Urinary bladder (tissue), 4 donors: ENCODE data around the gene GLDN. TPM values are rescaled to one million over a fixed set of nuclear protein-coding genes. Genes with fewer than 3 reads are reported as not detected.
"Not testable (repeated sequence)": the region's sequence is repeated elsewhere in the genome, so short reads cannot be mapped to it uniquely, and the experiment has no call there.

Experiments
- DNase-seq: peaks from one replicate; pipeline ENCODE4 v3.0.0-alpha.2; 2015; ENCODE audit errors: extremely low spot score
- H3K27ac ChIP-seq: one replicate; pipeline ENCODE4 v1.5.1; 2013; ENCODE audit warnings: low read depth, mild to moderate bottlenecking, moderate library complexity
- H3K36me3 ChIP-seq: one replicate; pipeline ENCODE4 v1.6.1; 2013; ENCODE audit warnings: mild to moderate bottlenecking, moderate library complexity; ENCODE audit not compliant: insufficient read depth
- H3K4me1 ChIP-seq: one replicate; pipeline ENCODE4 v1.6.1; 2013; ENCODE audit warnings: mild to moderate bottlenecking, moderate library complexity; ENCODE audit not compliant: insufficient read depth
- H3K4me3 ChIP-seq: one replicate; pipeline ENCODE4 v1.5.1; 2013; ENCODE audit warnings: low read depth, low read length
- WGBS: extraction: QIAGEN DNeasy Blood & Tissue Kit; methylation state at CpG from one replicate; pipeline ENCODE4 v1.1.7; 2013; 5-methylcytosine and 5-hydroxymethylcytosine counted together
- polyA plus RNA-seq: library from polyadenylated mRNA; stranded (reverse); fragments of 200-250 nt; gene quantifications from one replicate; pipeline ENCODE4 v1.2.3, GENCODE V29; 2013
- small RNA-seq: library from RNA; depleted of rRNA; stranded (forward); fragments of <200 nt; gene quantifications from one replicate; pipeline ENCODE3, GENCODE V24; 2014
- total RNA-seq: library from RNA; depleted of rRNA; stranded (reverse); fragments of >200 nt; gene quantifications from one replicate; pipeline ENCODE4 v1.2.3, GENCODE V29; 2014
- donor health status: healthy with polysubstance abuse.
- donor health status: healthy.

The GLDN gene
- total and polyA plus RNA-seq, 2 donors = 1.5 to 1.9 TPM

- H3K27ac ChIP-seq = no peak overlapping the region
- DNase-seq = no peak
- no peaks in the 10 kb centered on the region for H3K36me3 ChIP-seq
- no peaks in the 10 kb centered on the region for H3K4me1 ChIP-seq
- no peak overlapping the region for H3K4me3 ChIP-seq
- 22% methylated on average over 1 of the region's 1 CpG for WGBS
Observed at GRCh38 chr15:51425517-51426040, 84.1 kb downstream of the GLDN start.

- 83% methylated on average over 2 of the region's 2 CpGs for WGBS
- H3K4me1 ChIP-seq = no peaks in the 10 kb centered on the region
- H3K27ac ChIP-seq = no peak overlapping the region
- no peak for DNase-seq
- no peaks in the 10 kb centered on the region for H3K36me3 ChIP-seq
- no peak overlapping the region for H3K4me3 ChIP-seq
Observed at GRCh38 chr15:51438526-51438925, 97.1 kb downstream of the GLDN start.

GRCh38 chr15:51443282-51443914 is 101.9 kb downstream of the GLDN start:
- no peak for DNase-seq
- 95% methylated on average over 4 of the region's 4 CpGs for WGBS
- no peaks in the 10 kb centered on the region for H3K4me1 ChIP-seq
- no peaks in the 10 kb centered on the region for H3K36me3 ChIP-seq
- no peak overlapping the region for H3K27ac ChIP-seq
- no peak overlapping the region for H3K4me3 ChIP-seq

GRCh38 chr15:51444112-51444511 is 102.7 kb downstream of the GLDN start:
- Histone ChIP-seq H3K4me1 (no peaks in the 10 kb centered on the region), H3K4me3 (no peak overlapping the region), H3K36me3 (no peaks in the 10 kb centered on the region), H3K27ac (no peak overlapping the region)
- 95% methylated on average over 1 of the region's 1 CpG for WGBS
- DNase-seq = no peak

- no peak for DNase-seq
- peaks cover under 1% of the 10 kb centered on the region for H3K36me3 ChIP-seq
- H3K4me1 ChIP-seq = no peaks in the 10 kb centered on the region
- H3K4me3 ChIP-seq = no peak overlapping the region
- 100% methylated on average over 1 of the region's 1 CpG for WGBS
- no peak overlapping the region for H3K27ac ChIP-seq
Observed at GRCh38 chr15:51444807-51445206, 103.4 kb downstream of the GLDN start.

- 96% methylated on average over 5 of the region's 5 CpGs for WGBS
- not testable (repeated sequence) for H3K4me1 ChIP-seq, H3K27ac ChIP-seq, H3K4me3 ChIP-seq, H3K36me3 ChIP-seq, DNase-seq
Observed at GRCh38 chr15:51446029-51446744, 104.7 kb downstream of the GLDN start.

- H3K36me3 ChIP-seq = peaks cover 5% of the 10 kb centered on the region
- no peak for DNase-seq
- no peak overlapping the region for H3K27ac ChIP-seq
- no peak overlapping the region for H3K4me3 ChIP-seq
- WGBS = 95% methylated on average over 4 of the region's 4 CpGs
- H3K4me1 ChIP-seq = no peaks in the 10 kb centered on the region
Observed at GRCh38 chr15:51447855-51448621, 106.6 kb downstream of the GLDN start.

GRCh38 chr15:51448622-51449399 is 107.4 kb downstream of the GLDN start:
- H3K4me1 ChIP-seq = no peaks in the 10 kb centered on the region
- no peak overlapping the region for H3K27ac ChIP-seq
- 84% methylated on average over 7 of the region's 7 CpGs for WGBS
- peaks cover 5% of the 10 kb centered on the region for H3K36me3 ChIP-seq
- no peak for DNase-seq
- H3K4me3 ChIP-seq = no peak overlapping the region

GRCh38 chr15:51450001-51450400 is 108.5 kb downstream of the GLDN start:
- no peak overlapping the region for H3K4me3 ChIP-seq
- no peak for DNase-seq
- WGBS = 82% methylated on average over 6 of the region's 6 CpGs
- no peak overlapping the region for H3K27ac ChIP-seq
- no peaks in the 10 kb centered on the region for H3K4me1 ChIP-seq
- H3K36me3 ChIP-seq = peaks cover 5% of the 10 kb centered on the region

Small RNA genes lying within 50 kb of the gene (small RNA-seq; reads per million reads assigned to genes)
- gene AC020891.4 = not detected
- not detected for gene MIR7973-1

Other genes starting within 250 kb of the GLDN start
- 9.7 TPM for gene TNFAIP8L3, start 246.7 kb upstream of the GLDN start, total RNA-seq
- gene TNFAIP8L3, start 246.7 kb upstream of the GLDN start, polyA plus RNA-seq = 31.2 TPM
- 0.69 TPM for gene CYP19A1, start 3.1 kb upstream of the GLDN start, total RNA-seq
- gene CYP19A1, start 3.1 kb upstream of the GLDN start, polyA plus RNA-seq = 0.99 TPM